NCI-H748 (cell line): ENCODE results near the gene PDE6B.
"Not testable (repeated sequence)": the region's sequence is repeated elsewhere in the genome, so short reads cannot be mapped to it uniquely, and the experiment has no call there.

Source experiments
- DNase-seq: peaks from one replicate; lab custom pipeline; 2025; ENCODE audit not compliant: unreplicated experiment; lab: John Stamatoyannopoulos, UW

The PDE6B gene

DNA sequence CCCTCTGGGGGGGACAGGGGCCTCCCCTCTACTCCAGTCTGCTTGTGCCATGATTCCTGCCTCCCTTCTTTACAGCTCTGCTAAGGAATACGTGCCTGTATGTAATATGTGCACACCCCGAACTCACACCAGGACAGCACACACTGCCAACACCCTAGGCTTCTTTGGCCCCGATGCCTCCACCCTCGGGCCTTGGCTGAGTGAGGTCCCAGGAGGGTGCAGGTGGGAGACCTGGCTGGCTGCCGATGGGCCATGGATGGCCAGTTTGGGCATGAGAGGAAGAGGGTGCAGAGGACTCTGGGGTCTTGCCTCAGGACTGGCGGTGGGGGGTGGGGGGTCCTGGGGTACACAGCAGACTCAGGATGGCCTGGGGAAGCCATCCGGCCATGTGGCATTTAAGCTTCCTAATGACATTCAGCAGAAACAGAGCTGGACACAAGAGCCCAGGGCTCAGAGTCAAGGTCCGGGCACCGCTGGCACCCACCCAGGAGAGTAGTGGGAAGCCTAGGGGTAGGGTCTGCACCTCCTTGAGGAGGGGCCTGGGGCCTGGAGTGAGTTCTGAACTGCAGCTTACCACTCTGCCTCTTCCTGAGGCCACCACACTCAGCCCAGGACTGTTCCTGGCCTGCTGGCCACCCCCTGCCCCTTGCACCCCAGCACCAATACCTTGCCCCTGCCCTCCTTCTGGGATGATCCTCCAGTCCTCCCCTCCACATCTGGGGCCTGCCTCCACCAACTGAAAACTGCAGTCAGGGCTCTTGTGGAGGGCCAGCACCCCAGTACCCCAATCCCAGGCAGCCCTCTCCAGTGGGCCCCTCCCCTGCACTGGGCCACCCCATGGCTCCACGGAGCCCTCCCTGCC, 78.2 kb downstream of the PDE6B start:
- DNase-seq = no peak

GRCh38 chr4:704198-704891, 79.0 kb downstream of the PDE6B start:
- DNase-seq = no peak

DNA sequence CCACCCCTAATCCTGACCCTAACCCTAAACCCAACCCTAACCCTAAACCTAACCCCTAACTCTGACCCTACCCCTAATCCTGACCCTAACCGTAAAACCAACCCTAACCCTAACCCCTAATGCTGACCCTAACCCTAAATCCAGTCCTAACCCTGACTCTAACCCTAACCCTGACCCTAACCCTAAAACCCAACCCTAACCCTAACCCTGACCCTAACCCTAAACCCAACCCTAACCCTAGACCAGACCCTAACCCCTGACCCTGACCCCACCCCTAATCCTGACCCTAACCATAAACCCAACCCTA, 79.6 kb downstream of the PDE6B start:
- no peak for DNase-seq

DNA sequence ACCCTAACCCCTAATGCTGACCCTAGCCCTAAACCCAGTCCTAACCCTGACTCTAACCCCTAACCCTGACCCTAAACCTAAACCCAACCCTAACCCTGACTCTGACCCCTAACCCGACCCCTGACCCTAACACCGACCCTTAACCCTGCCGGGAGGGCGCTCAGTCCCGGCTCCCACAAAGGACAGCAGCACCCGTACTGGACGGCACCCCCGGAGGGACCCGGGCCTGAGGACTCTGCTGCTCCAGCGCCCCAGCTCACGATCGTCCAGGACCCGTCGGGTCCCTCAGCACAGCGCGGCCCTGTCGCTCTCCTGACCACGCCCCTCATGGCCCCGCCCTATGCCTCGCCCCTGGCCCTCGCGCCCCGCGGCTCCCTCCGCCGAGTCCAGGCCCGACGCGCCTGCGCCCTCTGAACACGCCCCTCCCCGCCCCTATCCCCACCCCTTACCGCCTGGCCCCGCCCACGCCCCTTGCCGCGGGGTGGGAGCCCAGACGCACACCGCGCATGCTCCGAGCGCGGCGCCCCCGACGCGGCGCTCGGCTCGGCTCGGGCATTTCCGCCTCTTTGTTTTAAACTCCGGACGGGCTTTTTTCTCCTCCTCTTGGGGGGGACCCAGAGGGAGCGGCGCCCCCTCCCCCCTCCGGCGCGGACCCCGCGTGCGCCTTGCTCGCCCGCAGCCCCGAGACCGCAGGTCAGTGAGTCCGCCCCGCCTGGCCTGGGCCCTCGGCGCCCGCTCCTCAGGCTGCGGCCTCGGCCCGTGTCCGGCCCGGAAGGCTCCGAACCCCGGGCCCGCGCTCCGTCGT, 80.1 kb downstream of the PDE6B start, which contains the start of gene PCGF3:
PCGF3 (plus strand) TSS at position 555 of the 805 bp plus-strand sequence. CDS start 27,849 bp downstream, outside the sequence.
- peak; percentile 71 for DNase-seq

- DNase-seq = not testable (repeated sequence)
Observed at GRCh38 chr4:706083-706633, 80.8 kb downstream of the PDE6B start.

DNA sequence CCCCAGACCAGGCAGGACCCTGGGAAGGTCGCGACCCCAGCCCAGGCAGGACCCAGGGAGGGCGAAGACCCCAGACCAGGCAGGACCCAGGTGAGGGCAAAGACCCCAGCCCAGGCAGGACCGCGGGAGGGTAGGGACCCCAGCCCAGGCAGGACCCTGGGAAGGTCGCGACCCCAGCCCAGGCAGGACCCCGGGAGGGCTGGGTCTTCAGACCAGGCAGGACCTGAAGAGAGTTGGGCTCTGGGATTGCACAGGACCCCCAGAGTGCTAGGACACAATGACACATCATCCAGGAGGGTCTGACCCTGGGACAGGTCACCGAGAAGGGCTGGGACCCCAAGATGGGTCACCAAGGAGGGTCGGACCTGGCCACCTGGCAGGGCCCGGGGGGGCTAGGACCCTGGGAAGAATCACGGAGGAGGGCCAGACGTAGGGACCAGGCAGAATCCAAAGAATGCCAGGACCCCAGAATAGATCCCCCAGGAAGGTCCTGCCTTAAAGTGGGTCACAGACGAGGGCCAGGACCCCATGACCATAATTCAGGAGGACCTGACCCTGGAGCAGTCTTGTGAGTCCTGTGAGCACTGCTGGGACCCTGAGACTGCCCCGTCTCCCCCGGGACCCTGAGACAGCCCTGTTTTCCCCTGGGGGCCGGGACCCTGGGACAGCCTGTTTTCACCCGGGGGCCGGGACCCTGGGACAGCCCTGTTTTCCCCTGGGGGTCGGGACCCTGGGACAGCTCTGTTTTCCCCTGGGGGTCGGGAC, 81.6 kb downstream of the PDE6B start:
- DNase-seq = no peak

DNA sequence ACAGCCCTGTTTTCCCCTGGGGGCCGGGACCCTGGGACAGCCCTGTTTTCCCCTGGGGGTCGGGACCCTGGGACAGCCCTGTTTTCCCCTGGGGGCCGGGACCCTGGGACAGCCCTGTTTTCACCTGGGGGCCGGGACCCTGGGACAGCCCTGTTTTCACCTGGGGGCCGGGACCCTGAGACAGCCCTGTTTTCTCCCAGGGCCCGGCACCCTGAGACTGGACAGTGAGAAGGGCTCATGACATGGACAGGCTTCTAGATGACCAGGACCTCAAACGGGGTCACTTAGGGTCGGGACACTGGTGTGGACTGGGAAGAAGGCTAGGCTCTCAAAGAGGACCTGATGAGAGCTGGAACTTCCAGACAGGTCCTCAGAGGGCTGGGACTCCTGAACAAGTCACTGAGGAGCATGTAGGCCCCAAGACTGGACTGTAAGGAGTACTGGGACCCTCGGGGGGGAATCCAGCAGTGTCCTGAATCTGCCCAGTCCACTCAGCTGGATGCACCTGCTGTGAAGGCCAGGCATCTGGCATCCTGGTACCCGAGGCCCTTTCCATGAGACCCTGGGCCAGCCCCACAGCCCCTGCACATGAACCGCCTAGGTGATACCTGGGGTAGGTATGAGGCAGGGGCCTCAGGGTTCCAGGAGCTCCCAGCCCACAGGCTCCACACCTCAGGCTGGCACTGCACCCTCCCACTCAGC, 82.7 kb downstream of the PDE6B start:
- no peak for DNase-seq

- DNase-seq = no peak
Observed at GRCh38 chr4:708631-708933, 83.2 kb downstream of the PDE6B start.

GRCh38 chr4:709348-709747, 84.0 kb downstream of the PDE6B start:
- DNase-seq = no peak

DNA sequence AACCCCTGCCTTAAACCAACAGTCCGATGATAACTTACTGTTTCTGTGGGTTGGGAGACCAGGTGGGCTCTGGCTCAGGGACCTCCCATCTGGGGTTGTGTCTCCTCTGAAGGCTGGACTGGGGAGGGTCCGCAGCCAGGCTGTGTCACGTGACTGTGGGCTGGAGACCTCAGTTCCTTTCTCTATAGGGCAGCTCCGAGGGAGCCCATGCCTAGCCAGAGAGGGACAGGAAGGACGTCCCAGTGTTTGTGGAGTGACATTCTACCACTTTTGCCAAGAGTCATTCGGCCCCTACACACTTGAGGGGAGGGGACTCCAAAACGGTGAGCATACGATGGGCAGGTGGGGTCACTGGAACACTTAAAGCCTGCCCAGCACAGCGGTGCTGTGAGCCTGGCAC, 84.7 kb downstream of the PDE6B start:
- no peak for DNase-seq

- DNase-seq = no peak
Observed at GRCh38 chr4:710916-711315, 85.5 kb downstream of the PDE6B start.

DNA sequence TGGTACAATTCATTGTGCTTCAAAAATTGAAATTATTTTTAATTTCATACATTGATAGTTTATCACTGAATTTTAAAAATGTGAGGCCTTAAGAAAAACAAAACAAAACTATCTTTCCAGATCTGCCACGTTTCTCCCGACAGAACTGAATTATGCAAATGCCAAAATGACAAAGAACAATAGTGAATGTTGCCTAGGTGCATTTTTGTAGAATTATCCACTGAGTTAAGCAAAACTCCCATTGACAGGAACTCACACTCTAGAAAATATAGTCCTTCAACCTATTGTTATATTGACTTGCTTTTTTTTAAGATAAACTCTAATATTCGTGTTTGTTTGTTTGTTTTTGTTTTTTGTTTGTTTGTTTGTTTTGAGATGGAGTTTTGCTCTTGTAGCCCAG, 86.7 kb downstream of the PDE6B start:
- no peak for DNase-seq

- no peak for DNase-seq
Observed at GRCh38 chr4:712916-713632, 87.7 kb downstream of the PDE6B start.

GRCh38 chr4:714087-714486, 88.7 kb downstream of the PDE6B start:
- DNase-seq = no peak

DNA sequence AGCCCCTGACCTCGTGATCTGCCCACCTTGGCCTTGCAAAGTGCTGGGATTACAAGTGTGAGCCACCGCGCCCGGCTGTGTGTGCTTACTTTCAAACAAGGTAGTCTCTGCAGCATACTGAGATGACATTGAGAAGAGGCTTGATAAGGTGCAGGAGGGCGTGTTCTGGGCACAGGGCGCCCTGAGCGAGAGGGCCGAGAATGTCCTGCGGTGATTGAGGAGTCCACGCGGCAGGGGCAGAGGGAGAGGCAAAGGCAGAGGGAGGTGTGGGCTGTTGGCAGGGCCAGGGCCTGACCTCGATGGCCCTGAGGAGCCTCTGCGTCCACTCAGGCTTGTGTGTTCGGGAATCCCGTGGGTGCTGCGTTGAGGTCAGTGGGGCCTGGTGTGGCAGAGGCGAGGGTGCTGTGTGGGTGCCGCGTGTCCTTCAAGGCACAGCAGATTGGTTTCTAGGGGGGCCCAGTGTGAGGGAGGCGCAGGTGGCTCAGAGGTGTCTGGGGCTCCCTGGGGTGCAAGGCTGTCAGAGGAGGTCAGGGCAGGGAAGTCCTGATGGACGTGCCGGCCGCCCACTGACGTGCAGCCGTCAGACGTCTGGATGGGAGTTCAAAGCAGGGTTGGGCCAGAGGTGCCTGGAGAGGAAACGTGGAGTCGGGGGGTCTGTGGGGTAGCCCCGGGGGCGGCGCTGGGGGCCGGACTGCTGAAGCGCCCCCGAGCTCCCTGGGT, 92.4 kb downstream of the PDE6B start:
- no peak for DNase-seq

GRCh38 chr4:718460-718859, 93.1 kb downstream of the PDE6B start:
- no peak for DNase-seq
